GM19351 (cell line): Measurements from ENCODE around the gene ROMO1.
"Not testable (repeated sequence)": the region's sequence is repeated elsewhere in the genome, so short reads cannot be mapped to it uniquely, and the experiment has no call there.

Experiments
- ATAC-seq: cut with Tn5 transposase; IDR thresholded peaks from one replicate; pipeline ENCODE4 v1.9.1; 2021; ENCODE audit warnings: mild to moderate bottlenecking, moderate library complexity; ENCODE audit not compliant: unreplicated experiment

Gene ROMO1

DNA sequence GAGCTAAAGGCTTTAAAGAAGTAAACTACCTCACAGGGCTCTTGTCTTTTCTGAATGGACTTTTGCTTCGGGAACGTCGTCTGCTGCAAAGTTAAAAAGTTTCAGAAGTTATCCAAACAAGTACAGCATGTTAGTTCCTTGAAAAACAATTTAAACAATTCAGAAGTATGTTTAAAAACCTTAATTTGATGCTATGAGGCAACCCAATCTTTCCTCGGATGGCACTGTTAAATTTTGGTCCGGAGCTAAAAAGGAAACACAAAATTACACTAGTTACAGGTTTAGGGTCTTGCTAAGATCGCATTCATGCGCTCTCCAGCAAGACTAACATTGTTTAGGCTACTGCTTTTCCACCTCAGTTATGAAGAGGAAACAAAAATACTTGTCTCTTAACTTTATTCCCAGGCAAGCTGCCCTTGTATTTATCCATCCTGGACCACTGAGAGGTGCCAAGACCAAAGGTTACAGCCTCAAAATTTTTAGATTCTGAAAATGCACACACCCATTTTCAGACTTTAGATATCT lies 30.1 kb downstream of the ROMO1 start:
- ATAC-seq = no peak

DNA sequence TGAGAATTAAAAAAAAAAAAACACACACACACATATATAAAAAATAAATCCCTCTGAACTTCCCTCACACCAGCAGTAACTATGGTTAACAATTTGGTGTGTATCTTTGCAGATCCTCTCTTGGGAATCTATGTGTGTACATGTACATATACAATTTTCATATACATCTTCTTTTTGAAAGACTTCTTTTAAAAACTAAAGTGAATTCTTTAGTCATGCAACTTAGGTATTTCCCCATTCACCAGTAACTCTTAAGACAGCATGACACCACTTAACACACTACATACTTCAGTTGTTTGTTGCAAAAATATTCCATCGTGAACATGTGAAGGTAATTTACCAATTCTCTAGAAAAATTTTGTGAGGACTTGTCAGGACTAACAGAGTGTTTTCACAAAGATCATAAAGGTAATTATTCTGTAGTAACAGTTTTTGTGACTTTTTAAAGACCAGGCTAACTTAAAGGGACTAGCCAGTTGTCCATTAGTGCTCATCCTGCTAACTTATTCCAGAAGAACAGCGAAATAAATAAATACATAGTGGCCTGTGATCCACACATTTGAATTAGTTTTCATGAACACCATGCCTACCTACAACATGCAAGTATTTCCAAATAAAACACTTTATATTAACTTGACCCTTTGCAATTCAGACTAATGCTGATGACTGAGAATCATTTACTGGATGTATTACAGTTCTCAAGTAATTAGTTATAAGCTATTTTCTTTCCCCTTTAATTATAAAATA lies 30.8 kb downstream of the ROMO1 start:
- no peak for ATAC-seq

GRCh38 chr20:35730583-35731468 lies 31.6 kb downstream of the ROMO1 start:
- ATAC-seq = no peak

DNA sequence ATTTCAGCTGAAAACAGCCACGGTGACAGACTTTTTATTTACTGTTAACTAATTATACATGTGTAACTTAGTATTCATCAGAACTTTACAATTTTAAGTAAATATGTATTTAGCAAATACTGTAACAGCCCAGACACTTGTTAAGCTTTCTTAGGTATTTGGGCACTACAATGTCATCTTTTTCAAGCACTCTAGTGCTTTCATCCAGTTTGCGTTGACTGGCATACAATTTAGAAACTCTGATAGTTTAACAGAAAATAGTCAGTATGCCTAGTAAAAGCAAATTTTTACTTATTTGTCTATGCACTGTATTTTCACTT lies 32.2 kb downstream of the ROMO1 start:
- no peak for ATAC-seq

GRCh38 chr20:35731862-35732643 lies 32.8 kb downstream of the ROMO1 start:
- ATAC-seq = no peak

DNA sequence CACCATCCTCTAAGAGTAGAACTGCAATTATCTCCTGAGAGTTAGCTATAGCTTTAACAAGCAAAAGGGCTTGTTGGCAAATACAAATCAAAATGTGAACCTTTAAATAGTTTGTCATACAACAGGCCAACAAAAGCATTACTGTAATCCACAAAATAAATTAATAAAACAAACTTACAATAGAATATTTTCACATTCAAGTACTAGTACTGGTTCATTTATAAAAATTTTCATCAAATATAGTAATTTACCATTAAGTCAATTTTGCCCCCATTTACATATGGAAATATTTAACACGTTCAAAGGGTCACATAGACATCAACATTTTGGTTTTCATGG lies 33.4 kb downstream of the ROMO1 start:
- ATAC-seq = no peak

DNA sequence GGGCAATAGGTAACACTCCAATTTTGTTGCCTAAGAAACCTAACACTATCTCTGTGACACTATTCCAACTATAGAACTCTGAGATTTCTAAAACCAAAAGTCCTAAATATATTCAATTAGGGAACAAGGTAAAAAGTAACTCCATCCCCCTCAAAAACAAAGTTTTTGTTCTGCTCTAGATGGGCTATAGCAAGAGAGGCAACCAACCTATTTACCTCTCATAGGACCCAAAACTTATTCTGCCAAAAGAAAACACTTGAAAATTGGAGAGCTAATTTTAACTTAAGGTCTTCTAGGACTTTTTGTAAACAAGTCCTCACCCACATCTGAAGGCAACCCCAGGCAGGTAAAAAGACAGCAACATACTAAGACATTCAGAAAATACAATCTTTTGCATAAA lies 35.2 kb downstream of the ROMO1 start:
- ATAC-seq = no peak

- ATAC-seq = no peak
Observed at GRCh38 chr20:35734777-35735649, 35.8 kb downstream of the ROMO1 start.

GRCh38 chr20:35735826-35736470 lies 36.7 kb downstream of the ROMO1 start:
- ATAC-seq = no peak

DNA sequence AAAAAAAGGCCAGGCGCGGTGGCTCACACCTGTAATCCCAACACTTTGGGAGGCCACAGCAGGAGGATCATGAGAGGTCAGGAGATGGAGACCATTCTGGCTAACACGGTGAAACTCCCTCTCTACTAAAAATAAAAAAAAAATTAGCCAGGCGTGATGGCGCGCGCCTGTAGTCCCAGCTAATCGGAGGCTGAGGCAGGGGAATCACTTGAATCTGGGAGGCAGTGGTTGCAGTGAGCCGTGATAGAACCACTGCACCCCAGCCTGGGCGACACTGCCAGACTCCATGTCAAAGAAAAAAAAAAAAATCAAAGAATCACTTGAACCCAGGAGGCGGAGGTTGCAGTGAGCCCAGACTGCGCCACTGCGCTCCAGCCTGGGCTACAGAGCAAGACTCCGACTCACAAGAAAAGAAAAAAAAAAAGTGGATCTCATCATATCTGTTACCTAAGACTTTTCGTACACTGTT lies 38.7 kb downstream of the ROMO1 start:
- ATAC-seq = no peak

- ATAC-seq = no peak
Observed at GRCh38 chr20:35738410-35739179, 39.4 kb downstream of the ROMO1 start.

DNA sequence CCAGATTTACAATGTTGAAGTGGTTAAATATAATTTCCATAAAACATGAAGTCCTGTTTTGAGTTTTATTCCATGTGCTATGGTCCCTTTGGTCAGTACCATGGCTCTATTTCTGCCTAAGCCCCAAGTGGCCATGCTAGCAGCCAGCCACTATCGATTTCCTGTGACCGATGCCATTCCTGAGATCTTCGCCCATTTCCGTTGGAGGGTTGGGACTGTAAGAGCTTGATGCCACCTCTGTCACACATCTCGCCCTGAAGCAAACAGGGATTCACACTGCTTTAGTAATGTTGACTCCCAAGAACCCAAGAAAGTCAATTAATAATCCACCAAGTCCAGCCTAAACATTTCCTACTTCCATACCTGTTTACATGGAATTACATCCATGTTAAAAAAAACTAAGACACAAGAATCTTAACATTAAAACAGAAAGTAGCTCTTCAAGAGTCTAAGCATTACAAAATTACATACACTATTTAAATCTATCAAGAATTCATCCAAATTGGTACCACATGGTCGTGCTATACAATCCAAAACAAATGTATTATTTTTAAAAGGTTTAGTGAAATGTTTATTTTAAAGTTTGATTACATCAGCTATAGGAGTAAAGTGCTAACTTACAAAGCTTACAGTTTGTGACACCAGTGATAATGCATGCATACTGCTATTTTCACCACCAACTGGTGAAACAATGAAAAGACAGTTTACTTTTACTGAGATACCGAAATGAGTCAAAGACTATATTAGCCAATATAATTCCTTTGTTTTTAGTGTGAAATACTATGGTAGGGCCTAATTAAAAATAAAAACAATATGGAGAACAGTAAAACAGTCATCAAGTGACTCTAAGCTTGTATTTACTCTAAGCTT lies 40.3 kb downstream of the ROMO1 start:
- ATAC-seq = no peak

- peak; percentile 82 for ATAC-seq
Observed at GRCh38 chr20:35741892-35742740, 42.9 kb downstream of the ROMO1 start, which contains the start of gene RBM39. Gene RBM39, minus strand, starts transcription at chr20:35742260. Its CDS starts 1,386 bp downstream, at chr20:35740874.

GRCh38 chr20:35742741-35743523 lies 43.7 kb downstream of the ROMO1 start:
- no peak for ATAC-seq

- ATAC-seq = no peak
Observed at GRCh38 chr20:35743693-35744491, 44.7 kb downstream of the ROMO1 start.

- not testable (repeated sequence) for ATAC-seq
Observed at GRCh38 chr20:35744492-35744841, 45.3 kb downstream of the ROMO1 start.
